Mesothelial cell of epicardium (in vitro differentiated cells): Measurements from ENCODE around the gene TXNDC5. TPM values are rescaled to one million over a fixed set of nuclear protein-coding genes. Genes with fewer than 3 reads are reported as not detected.

Experiments
- DNase-seq, 2 experiments: peaks; one replicate each; pipeline ENCODE4 v3.0.0; 2021; ENCODE audit warnings: low spot score in 2 of 2; ENCODE audit not compliant: unreplicated experiment in 2 of 2
- H3K27ac Mint-ChIP-seq: 2 replicates; pipeline ENCODE4 v1.8.0; 2021; ENCODE audit warnings: mixed read lengths
- H3K27me3 Mint-ChIP-seq: 2 replicates; pipeline ENCODE4 v1.8.0; 2021; ENCODE audit warnings: low read depth, mixed read lengths
- H3K36me3 Mint-ChIP-seq: 2 replicates; pipeline ENCODE4 v1.8.0; 2021; ENCODE audit warnings: mixed read lengths
- H3K4me1 Mint-ChIP-seq: 2 replicates; pipeline ENCODE4 v1.8.0; 2021; ENCODE audit warnings: mixed read lengths
- H3K4me3 Mint-ChIP-seq: 2 replicates; pipeline ENCODE4 v1.8.0; 2021; ENCODE audit warnings: mild to moderate bottlenecking, moderate library complexity, mixed read lengths
- H3K9me3 Mint-ChIP-seq: 2 replicates; pipeline ENCODE4 v1.8.0; 2021; ENCODE audit warnings: mixed read lengths
- CTCF ChIP-seq: fragments of 200-600 bp; sonication (generic); IDR thresholded peaks from one replicate; pipeline ENCODE4 v1.5.0; 2021; ENCODE audit warnings: antibody characterized with exemption; ENCODE audit not compliant: unreplicated experiment
- total RNA-seq: library from RNA; stranded (reverse); gene quantifications from 3 replicates; pipeline ENCODE4 v1.2.1, GENCODE V29; 2021

TXNDC5 gene
- total RNA-seq, result 120 to 127 TPM (median 126 TPM) in 3 replicates

DNA sequence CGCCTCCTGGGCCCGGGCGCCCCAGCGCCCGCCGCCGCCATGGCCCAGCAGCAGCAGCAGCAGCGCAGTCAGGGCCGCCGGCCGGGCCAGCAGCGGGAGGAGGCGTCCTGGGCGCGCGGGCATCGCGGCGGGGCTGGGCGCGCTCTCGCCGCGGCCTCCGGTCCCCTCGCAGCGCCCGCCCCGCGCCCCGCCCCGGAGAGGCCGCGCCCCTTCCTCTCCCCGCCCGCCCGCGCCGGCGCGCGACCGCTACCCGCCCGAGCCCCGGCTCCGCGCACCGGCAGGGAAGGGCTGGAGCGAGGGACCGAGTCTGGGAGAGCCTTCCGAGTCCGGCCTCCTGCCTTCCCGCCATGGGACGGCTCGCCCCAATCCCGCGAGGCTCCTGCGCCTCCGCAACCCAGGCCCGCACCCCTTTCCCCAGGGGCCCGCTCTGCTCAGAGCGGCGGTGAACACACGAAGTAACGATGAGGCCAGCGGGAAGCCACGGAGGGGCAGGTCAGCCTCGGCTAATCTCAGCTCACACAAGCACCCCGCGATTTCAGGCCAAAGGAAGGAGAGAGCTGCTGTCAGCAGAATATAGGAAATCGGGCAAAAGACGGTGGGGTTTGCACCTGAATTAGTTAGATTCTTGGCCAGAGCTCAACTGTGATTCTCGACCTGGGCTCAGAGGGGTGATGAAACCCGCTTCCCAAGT is at the start of gene TXNDC5:
Gene TXNDC5 (minus strand): TSS at position 135 of the 691 bp plus-strand sequence. CDS start 12 bp downstream, at position 123.
- peak; percentile 75 for DNase-seq
- H3K27me3 Mint-ChIP-seq, result no peaks in the 10 kb centered on the region
- peak within 1 kb of the TSS; percentile 76 for H3K4me3 Mint-ChIP-seq
- no peaks in the 10 kb centered on the region for H3K36me3 Mint-ChIP-seq
- no peaks in the 10 kb centered on the region for H3K9me3 Mint-ChIP-seq
- peak within 1 kb of the TSS; percentile 76 for H3K27ac Mint-ChIP-seq
- no peak for TF ChIP-seq CTCF
- peaks cover 16% of the 10 kb centered on the region for H3K4me1 Mint-ChIP-seq

DNA sequence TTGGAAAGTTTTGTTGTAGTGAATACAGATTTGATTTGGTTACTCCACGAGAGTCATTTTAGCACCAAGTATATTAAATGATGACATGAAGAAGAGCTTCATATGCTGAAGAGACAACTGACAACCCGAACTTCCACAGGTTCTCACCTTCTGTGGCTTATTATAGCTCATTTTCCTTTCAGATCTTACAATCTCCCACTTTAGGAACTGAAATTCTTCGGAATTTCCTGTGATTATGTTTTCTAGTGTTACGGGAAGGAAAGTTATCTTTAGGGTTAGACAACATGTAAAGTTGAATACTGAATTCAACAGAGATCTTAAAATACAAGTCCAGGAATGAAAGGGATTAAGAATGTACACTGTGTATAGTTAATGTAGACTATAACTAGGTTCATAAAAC is 49.6 kb upstream of the TXNDC5 start:
- Mint-ChIP-seq H3K27me3 (no peaks in the 10 kb centered on the region), H3K9me3 (peaks cover 7% of the 10 kb centered on the region), H3K4me1 (no peaks in the 10 kb centered on the region), H3K36me3 (no peaks in the 10 kb centered on the region), H3K4me3 (no peak overlapping the region), H3K27ac (no peak overlapping the region)
- TF ChIP-seq CTCF, result no peak
- DNase-seq, result no peak

DNA sequence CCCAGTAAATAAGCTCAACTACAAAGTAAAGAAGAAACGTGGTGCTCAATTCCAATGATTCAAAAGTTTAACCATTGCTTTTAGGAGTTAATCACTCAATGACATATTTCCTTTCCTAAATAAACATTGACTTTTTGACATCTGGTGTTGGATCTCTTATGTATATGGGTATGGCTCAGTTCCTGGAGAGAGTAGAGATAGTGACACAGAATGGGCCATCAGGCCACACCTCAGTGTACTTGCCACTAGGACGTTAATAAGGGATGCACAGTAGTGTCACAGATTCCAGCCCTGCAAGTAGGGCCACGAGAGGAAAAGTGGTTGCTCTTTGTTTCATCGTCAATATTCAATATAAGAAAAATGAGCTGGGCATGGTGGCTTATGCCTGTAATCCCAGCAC is 48.9 kb upstream of the TXNDC5 start:
- Mint-ChIP-seq H3K9me3 (peaks cover 4% of the 10 kb centered on the region), H3K27ac (no peak overlapping the region), H3K4me1 (no peaks in the 10 kb centered on the region), H3K36me3 (no peaks in the 10 kb centered on the region), H3K27me3 (no peaks in the 10 kb centered on the region), H3K4me3 (no peak overlapping the region)
- TF ChIP-seq CTCF, result no peak
- no peak for DNase-seq

DNA sequence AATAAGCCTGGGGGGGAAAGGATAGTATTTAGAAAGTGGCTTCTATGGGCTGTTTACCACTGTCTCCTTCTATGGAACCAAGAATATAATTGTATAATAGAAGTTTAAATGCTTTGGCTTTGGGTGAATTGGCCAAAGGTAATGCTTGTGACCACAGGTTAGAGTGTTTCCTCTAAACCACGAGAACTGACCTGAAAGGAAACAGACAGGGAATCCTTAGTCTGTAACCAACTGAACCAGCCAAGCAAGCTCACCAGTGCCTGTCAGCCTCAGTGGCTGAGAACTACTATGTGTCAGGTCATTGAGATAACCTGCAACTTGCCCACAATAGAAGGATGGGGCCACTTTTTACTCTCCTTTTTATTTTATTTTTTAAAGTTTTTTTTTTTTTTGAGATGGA is 47.9 kb upstream of the TXNDC5 start:
- no peaks in the 10 kb centered on the region for H3K27me3 Mint-ChIP-seq
- no peak overlapping the region for H3K4me3 Mint-ChIP-seq
- no peak overlapping the region for H3K27ac Mint-ChIP-seq
- no peaks in the 10 kb centered on the region for H3K36me3 Mint-ChIP-seq
- H3K9me3 Mint-ChIP-seq, result peaks cover 4% of the 10 kb centered on the region
- no peak for TF ChIP-seq CTCF
- no peaks in the 10 kb centered on the region for H3K4me1 Mint-ChIP-seq
- DNase-seq, result no peak

- Mint-ChIP-seq H3K4me3 (no peak overlapping the region), H3K36me3 (no peaks in the 10 kb centered on the region), H3K27ac (no peak overlapping the region), H3K4me1 (no peaks in the 10 kb centered on the region), H3K27me3 (peaks cover 5% of the 10 kb centered on the region), H3K9me3 (peaks cover 10% of the 10 kb centered on the region)
- TF ChIP-seq CTCF, result no peak
- no peak for DNase-seq
Observed at GRCh38 chr6:7956257-7956656, 45.7 kb upstream of the TXNDC5 start.
